PC-3 (cell line): ENCODE measurements around the gene GLMP. TPM values are rescaled to one million over a fixed set of nuclear protein-coding genes. Genes with fewer than 3 reads are reported as not detected.

Experiments used
- ATAC-seq: fragments of 200-7000 bp; cut with Tn5 transposase; 2 replicates; pipeline ENCODE4 v1.9.1; 2020; ENCODE audit warnings: mild to moderate bottlenecking, moderate library complexity
- BruUV-seq: library from RNA; stranded (reverse); fragments of 400-500 nt; replicated peaks from 2 replicates; lab custom pipeline; 2021; lab: Mats Ljungman, UMichigan
- CTCF ChIA-PET: fragments of 300-600 bp; sonication (Branson Sonifier 250); formaldehyde crosslinking; loops from one replicate; lab custom pipeline; 2022; ENCODE audit warnings: antibody characterized with exemption; lab: Charles Lee
- POLR2A ChIA-PET: fragments of 300-600 bp; sonication (Branson Sonifier 250); formaldehyde crosslinking; loops from one replicate; lab custom pipeline; 2022; ENCODE audit warnings: antibody characterized with exemption; ENCODE audit not compliant: unreplicated experiment; lab: Charles Lee
- DNase-seq: peaks from one replicate; pipeline ENCODE4 v3.0.0-alpha.2; 2015
- H2AFZ ChIP-seq: fragments of 300-600 bp; sonication (generic); 2 replicates; pipeline ENCODE4 v1.6.0; 2016; ENCODE audit warnings: antibody characterized with exemption, low read length
- H3F3A ChIP-seq: fragments of 300-600 bp; sonication (generic); one replicate; pipeline ENCODE4 v1.6.0; 2017; ENCODE audit warnings: antibody characterized with exemption, low read length, control low read depth, mild to moderate bottlenecking; ENCODE audit not compliant: unreplicated experiment
- H3K27ac ChIP-seq: fragments of 300-600 bp; sonication (generic); 2 replicates; pipeline ENCODE4 v1.5.1; 2016; ENCODE audit warnings: mild to moderate bottlenecking, low read length
- H3K27me3 ChIP-seq: fragments of 300-600 bp; sonication (generic); 2 replicates; pipeline ENCODE4 v1.6.1; 2016; ENCODE audit warnings: low read length, mixed read lengths
- H3K36me3 ChIP-seq: fragments of 300-600 bp; sonication (generic); 2 replicates; pipeline ENCODE4 v1.6.1; 2016; ENCODE audit warnings: low read depth, mixed run types, low read length, mixed read lengths
- H3K4me1 ChIP-seq: fragments of 300-600 bp; sonication (generic); 2 replicates; pipeline ENCODE4 v1.5.1; 2016; ENCODE audit warnings: low read length; ENCODE audit not compliant: insufficient read depth
- H3K4me2 ChIP-seq: fragments of 300-600 bp; sonication (generic); 2 replicates; pipeline ENCODE4 v1.6.0; 2016; ENCODE audit warnings: low read length
- H3K4me3 ChIP-seq: fragments of 300-600 bp; sonication (generic); 2 replicates; pipeline ENCODE4 v1.5.1; 2016; ENCODE audit warnings: mild to moderate bottlenecking, low read length, mixed read lengths
- H3K79me2 ChIP-seq: fragments of 300-600 bp; sonication (generic); 2 replicates; pipeline ENCODE4 v1.6.1; 2017; ENCODE audit warnings: low read length, mixed read lengths
- H3K9ac ChIP-seq: fragments of 300-600 bp; sonication (generic); 2 replicates; pipeline ENCODE4 v1.6.0; 2016; ENCODE audit warnings: mild to moderate bottlenecking, low read length
- H3K9me2 ChIP-seq: fragments of 300-600 bp; sonication (generic); replicated peaks from 2 replicates; pipeline ENCODE4 v1.6.1; 2016; ENCODE audit warnings: mixed run types, low read length, mixed read lengths
- H3K9me3 ChIP-seq: fragments of 300-600 bp; sonication (generic); 2 replicates; pipeline ENCODE4 v1.6.1; 2016; ENCODE audit warnings: low read length, mixed read lengths
- H4K20me1 ChIP-seq: fragments of 300-600 bp; sonication (generic); 2 replicates; pipeline ENCODE4 v1.6.1; 2016; ENCODE audit warnings: low read length, mixed read lengths
- EZH2 ChIP-seq: fragments of 300-600 bp; sonication (generic); IDR thresholded peaks from one replicate; pipeline ENCODE4 v1.6.1; 2017; ENCODE audit warnings: antibody characterized with exemption, mild to moderate bottlenecking, low read length; ENCODE audit not compliant: unreplicated experiment
- EZH2phosphoT487 ChIP-seq: fragments of 300-600 bp; sonication (generic); IDR thresholded peaks from 2 replicates; pipeline ENCODE4 v1.6.1; 2018; ENCODE audit warnings: mild to moderate bottlenecking, antibody characterized with exemption, low read length, borderline replicate concordance
- intact Hi-C: fragments of 100-400 bp; cut with micrococcal nuclease; formaldehyde crosslinking; loops from 2 replicates; pipeline ENCODE4 v1.9.0; 2023
- total RNA-seq: library from RNA; depleted of rRNA; stranded (reverse); fragments of >200 nt; gene quantifications from 2 replicates; pipeline ENCODE4 v1.2.3, GENCODE V29; 2014
- TF ChIP-seq, protein P1 (sequence below): fragments of 300-600 bp; sonication (generic); conservative IDR thresholded peaks from 2 replicates; pipeline ENCODE4 v1.5.1; 2017; ENCODE audit warnings: antibody characterized with exemption, low read depth, mild to moderate bottlenecking, low read length

The GLMP gene
- total RNA-seq, 1 experiment from 2014 or later: 49.8 TPM

GRCh38 chr1:156245451-156246232 is 49.8 kb downstream of the GLMP start:
- Histone ChIP-seq H3K4me2 (no peak overlapping the region), H3K9ac (no peak overlapping the region)

DNA sequence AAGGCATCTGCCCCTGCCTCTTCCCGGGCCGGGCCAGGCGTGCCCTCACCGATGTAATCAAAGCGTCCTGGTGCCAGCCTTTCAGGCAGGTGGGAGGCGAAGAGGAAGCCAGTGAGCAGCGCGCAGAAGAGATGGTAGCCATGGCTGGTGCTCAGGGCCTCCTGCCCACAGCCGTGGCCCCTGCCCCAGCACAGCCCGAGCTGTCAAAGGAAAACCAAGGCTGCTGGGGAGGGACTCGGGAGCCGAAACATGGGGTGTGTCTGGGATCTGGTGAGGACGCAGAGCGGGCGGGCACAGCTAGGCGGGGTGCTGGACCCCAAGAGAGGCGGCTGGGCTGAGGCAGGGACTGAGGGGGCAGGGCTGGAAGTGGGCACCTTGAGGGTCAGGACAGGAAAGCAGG is 50.8 kb downstream of the GLMP start:
- ATAC-seq (no peak), DNase-seq (no peak)
- no TSS peak for BruUV-seq
- H3K27ac ChIP-seq: no peak overlapping the region
- no peak overlapping the region for H3K4me3 ChIP-seq
- no peaks in the 10 kb centered on the region for H3K9me3 ChIP-seq
- no peak overlapping the region for H3K4me2 ChIP-seq
- no peaks in the 10 kb centered on the region for H4K20me1 ChIP-seq
- no peaks in the 10 kb centered on the region for H3K27me3 ChIP-seq
- H3K9me2 ChIP-seq: no peaks in the 10 kb centered on the region
- no peaks in the 10 kb centered on the region for H3F3A ChIP-seq
- H3K79me2 ChIP-seq: no peaks in the 10 kb centered on the region
- ChIA-PET CTCF (no interaction called here), POLR2A (no interaction called here)
- TF ChIP-seq EZH2phosphoT487 (no peak), EZH2 (no peak)
- TF ChIP-seq, protein P1, sequence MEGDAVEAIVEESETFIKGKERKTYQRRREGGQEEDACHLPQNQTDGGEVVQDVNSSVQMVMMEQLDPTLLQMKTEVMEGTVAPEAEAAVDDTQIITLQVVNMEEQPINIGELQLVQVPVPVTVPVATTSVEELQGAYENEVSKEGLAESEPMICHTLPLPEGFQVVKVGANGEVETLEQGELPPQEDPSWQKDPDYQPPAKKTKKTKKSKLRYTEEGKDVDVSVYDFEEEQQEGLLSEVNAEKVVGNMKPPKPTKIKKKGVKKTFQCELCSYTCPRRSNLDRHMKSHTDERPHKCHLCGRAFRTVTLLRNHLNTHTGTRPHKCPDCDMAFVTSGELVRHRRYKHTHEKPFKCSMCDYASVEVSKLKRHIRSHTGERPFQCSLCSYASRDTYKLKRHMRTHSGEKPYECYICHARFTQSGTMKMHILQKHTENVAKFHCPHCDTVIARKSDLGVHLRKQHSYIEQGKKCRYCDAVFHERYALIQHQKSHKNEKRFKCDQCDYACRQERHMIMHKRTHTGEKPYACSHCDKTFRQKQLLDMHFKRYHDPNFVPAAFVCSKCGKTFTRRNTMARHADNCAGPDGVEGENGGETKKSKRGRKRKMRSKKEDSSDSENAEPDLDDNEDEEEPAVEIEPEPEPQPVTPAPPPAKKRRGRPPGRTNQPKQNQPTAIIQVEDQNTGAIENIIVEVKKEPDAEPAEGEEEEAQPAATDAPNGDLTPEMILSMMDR: no peak
- H2AFZ ChIP-seq: no peak overlapping the region
- H3K9ac ChIP-seq: no peak overlapping the region
- intact Hi-C loops: no loop called here
- H3K36me3 ChIP-seq: peaks cover 12% of the 10 kb centered on the region; the same call in 1 of the 2 replicates
- H3K4me1 ChIP-seq: peaks cover 15% of the 10 kb centered on the region

More at GRCh38 chr1:156245451-156246232, 49.8 kb downstream of the GLMP start:
- Histone ChIP-seq H3K27me3 (no peaks in the 10 kb centered on the region), H3K4me3 (no peak overlapping the region), H3K9me3 (no peaks in the 10 kb centered on the region), H3K4me1 (peaks cover 15% of the 10 kb centered on the region), H2AFZ (no peak overlapping the region), H3K36me3 (peaks cover 16% of the 10 kb centered on the region), H3F3A (no peaks in the 10 kb centered on the region), H3K79me2 (no peaks in the 10 kb centered on the region), H3K9me2 (no peaks in the 10 kb centered on the region), H3K27ac (no peak overlapping the region), H4K20me1 (no peaks in the 10 kb centered on the region)
- no peak for ATAC-seq
- DNase-seq: no peak
- intact Hi-C loops: no loop called here
- BruUV-seq: no TSS peak
- TF ChIP-seq, protein P1: no peak
- POLR2A ChIA-PET: interaction anchor here (0.6 kb wide), 2 partner anchors 71 to 242 kb away, joined by 3 read pairs; no protein-coding TSS in a partner anchor
- CTCF ChIA-PET: no interaction called here

GRCh38 chr1:156244126-156244525 is 51.4 kb downstream of the GLMP start:
- Histone ChIP-seq H3K4me1 (peaks cover 15% of the 10 kb centered on the region), H3K27ac (no peak overlapping the region), H3K4me3 (no peak overlapping the region), H2AFZ (no peak overlapping the region), H3F3A (no peaks in the 10 kb centered on the region), H3K9me2 (no peaks in the 10 kb centered on the region), H3K9me3 (no peaks in the 10 kb centered on the region), H3K36me3 (peaks cover 9% of the 10 kb centered on the region; the same call in 1 of the 2 replicates), H4K20me1 (no peaks in the 10 kb centered on the region), H3K4me2 (no peak overlapping the region), H3K9ac (no peak overlapping the region), H3K79me2 (no peaks in the 10 kb centered on the region), H3K27me3 (no peaks in the 10 kb centered on the region)
- POLR2A ChIA-PET: no interaction called here
- DNase-seq: no peak
- no peak for TF ChIP-seq EZH2
- TF ChIP-seq EZH2phosphoT487: no peak
- TF ChIP-seq, protein P1: no peak
- CTCF ChIA-PET: interaction anchor here (0.5 kb wide), 1 partner anchor 98 kb away, joined by 3 read pairs; no protein-coding TSS in a partner anchor
- no TSS peak for BruUV-seq
- no peak for ATAC-seq
- intact Hi-C loops: no loop called here
